B cell (primary cell): ENCODE measurements around the gene MAP1LC3B2. TPM values are rescaled to one million over a fixed set of nuclear protein-coding genes. Genes with fewer than 3 reads are reported as not detected.

Source experiments
- ATAC-seq: fragments of 200-7000 bp; cut with Tn5 transposase; one replicate; pipeline ENCODE4 v1.10.0; 2021; ENCODE audit warnings: low read depth, mild to moderate bottlenecking, moderate number of reproducible peaks, moderate library complexity
- CTCF ChIA-PET: fragments of 350-600 bp; sonication (Branson Sonifier 250); formaldehyde crosslinking; loops from one replicate; lab custom pipeline; 2021; ENCODE audit warnings: antibody characterized with exemption, inconsistent platforms; lab: Charles Lee
- POLR2A ChIA-PET: fragments of 350-600 bp; sonication (Branson Sonifier 250); formaldehyde crosslinking; loops from one replicate; lab custom pipeline; 2021; ENCODE audit warnings: antibody characterized with exemption; lab: Charles Lee
- DNase-seq: peaks from one replicate; pipeline ENCODE4 v3.0.0; 2013
- H2AFZ ChIP-seq: 2 replicates; pipeline ENCODE4 v1.6.1; 2012; ENCODE audit warnings: mild to moderate bottlenecking, low read depth, low read length; ENCODE audit not compliant: insufficient read depth, poor library complexity, severe bottlenecking
- H3K27ac ChIP-seq, 2 donors: 1 replicate in 1 of 2; 2 replicates in 1 of 2; pipeline ENCODE4 v1.5.1; 2012 to 2013; ENCODE audit warnings: low read length in 2 of 2, mild to moderate bottlenecking in 2 of 2, moderate library complexity in 1 of 2
- H3K27me3 ChIP-seq, 4 experiments: fragments of 200-600 bp in 1 of 4; sonication (generic) in 1 of 4; replicated peaks in 1 of 4; 1 replicate in 2 of 4; 2 replicates in 2 of 4; pipeline versions ENCODE4 v1.6.1 to v1.7.0; 2013 to 2016; ENCODE audit warnings: low read length in 3 of 4, mild to moderate bottlenecking in 2 of 4, mixed read lengths in 1 of 4, moderate library complexity in 1 of 4; ENCODE audit not compliant: insufficient read depth in 4 of 4, control insufficient read depth in 3 of 4; ENCODE audit errors: control extremely low read depth in 1 of 4
- H3K36me3 ChIP-seq, 2 experiments: replicated peaks in 1 of 2; 1 replicate in 1 of 2; 2 replicates in 1 of 2; pipeline versions ENCODE4 v1.6.1 to v1.7.1; 2013; ENCODE audit warnings: low read length in 1 of 2; ENCODE audit not compliant: insufficient read depth in 2 of 2, control insufficient read depth in 1 of 2; ENCODE audit errors: control extremely low read depth in 1 of 2, extremely low read depth in 1 of 2
- H3K4me1 ChIP-seq, 2 donors: fragments of 200-600 bp in 1 of 2; sonication (generic) in 1 of 2; 1 replicate in 1 of 2; 2 replicates in 1 of 2; pipeline versions ENCODE4 v1.5.1 to v1.6.1; 2013 to 2017; ENCODE audit warnings: low read length in 2 of 2; ENCODE audit not compliant: control insufficient read depth in 2 of 2, insufficient read depth in 2 of 2
- H3K4me2 ChIP-seq: replicated peaks from 2 replicates; pipeline ENCODE3; 2012; ENCODE audit warnings: mild to moderate bottlenecking, low read depth, low read length; ENCODE audit not compliant: poor library complexity, severe bottlenecking
- H3K4me3 ChIP-seq, 5 experiments: fragments of 200-600 bp in 1 of 5; sonication (generic) in 1 of 5; 1 replicate in 3 of 5; 2 replicates in 2 of 5; pipeline versions ENCODE4 v1.5.1 to v1.7.0; 2011 to 2016; ENCODE audit warnings: low read length in 4 of 5, mild to moderate bottlenecking in 4 of 5, low read depth in 2 of 5, control low read depth in 1 of 5, moderate library complexity in 1 of 5; ENCODE audit not compliant: insufficient read depth in 1 of 5; ENCODE audit errors: control extremely low read depth in 1 of 5, extremely low read depth in 1 of 5
- H3K79me2 ChIP-seq: fragments of 200-600 bp; sonication (generic); one replicate; pipeline ENCODE4 v1.6.0; 2016; ENCODE audit warnings: low read length; ENCODE audit not compliant: control insufficient read depth, insufficient read depth
- H3K9ac ChIP-seq: fragments of 200-600 bp; sonication (generic); 2 replicates; pipeline ENCODE4 v1.6.1; 2017; ENCODE audit warnings: mild to moderate bottlenecking, low read length, moderate library complexity
- H3K9me3 ChIP-seq, 3 donors: one replicate each; pipeline versions ENCODE4 v1.6.1 to v1.7.1; 2013; ENCODE audit warnings: low read length in 2 of 3; ENCODE audit not compliant: control insufficient read depth in 2 of 3, insufficient read depth in 1 of 3; ENCODE audit errors: control extremely low read depth in 1 of 3
- H4K20me1 ChIP-seq: 2 replicates; pipeline ENCODE4 v1.6.0; 2012; ENCODE audit warnings: mild to moderate bottlenecking, low read length; ENCODE audit not compliant: insufficient read depth, control insufficient read depth, poor library complexity, severe bottlenecking
- H3K27ac Mint-ChIP-seq: one replicate; pipeline ENCODE4 v1.8.0; 2021; ENCODE audit warnings: mixed read lengths
- H3K27me3 Mint-ChIP-seq: one replicate; pipeline ENCODE4 v1.8.0; 2021; ENCODE audit warnings: mixed read lengths
- H3K4me1 Mint-ChIP-seq: one replicate; pipeline ENCODE4 v1.8.0; 2021; ENCODE audit warnings: mixed read lengths
- H3K4me3 Mint-ChIP-seq: one replicate; pipeline ENCODE4 v1.8.0; 2021; ENCODE audit warnings: mixed read lengths
- H3K9me3 Mint-ChIP-seq: one replicate; pipeline ENCODE4 v1.8.0; 2022; ENCODE audit warnings: mixed read lengths; ENCODE audit not compliant: insufficient read depth
- CTCF ChIP-seq: fragments of 200-600 bp; IDR thresholded peaks from one replicate; pipeline ENCODE4 v1.8.0; 2022; ENCODE audit warnings: antibody characterized with exemption, mild to moderate bottlenecking
- EZH2 ChIP-seq: IDR thresholded peaks from 2 replicates; pipeline ENCODE4 v1.6.1; 2012; ENCODE audit warnings: borderline replicate concordance, low read depth, mild to moderate bottlenecking, moderate library complexity, low read length; ENCODE audit not compliant: insufficient read depth, poor library complexity, severe bottlenecking
- WGBS: methylation state at CpG from one replicate; pipeline ENCODE4 v1.1.5; 2013; ENCODE audit warnings: missing lambda C conversion rate; ENCODE audit not compliant: insufficient coverage; 5-methylcytosine and 5-hydroxymethylcytosine counted together
- intact Hi-C: fragments of 100-400 bp; cut with micrococcal nuclease; formaldehyde crosslinking; loops from one replicate; pipeline ENCODE4 v1.10.0; 2022
- polyA plus RNA-seq: library from polyadenylated mRNA; depleted of rRNA; stranded (reverse); fragments of >200 nt; gene quantifications from 2 replicates; pipeline ENCODE4 v1.2.3, GENCODE V29; 2012
- total RNA-seq, 2 donors: library from RNA; stranded (reverse); fragments of 120-200 nt in 1 of 2; gene quantifications; 1 replicate in 1 of 2; 2 replicates in 1 of 2; pipeline versions ENCODE4 v1.2.3 to v1.2.4, GENCODE V29; 2013 to 2022

MAP1LC3B2 gene
- total and polyA plus RNA-seq, 2 donors (not counting 1 experiment from before 2014, with no cell fraction given), result 0.28 to 1.0 TPM

DNA sequence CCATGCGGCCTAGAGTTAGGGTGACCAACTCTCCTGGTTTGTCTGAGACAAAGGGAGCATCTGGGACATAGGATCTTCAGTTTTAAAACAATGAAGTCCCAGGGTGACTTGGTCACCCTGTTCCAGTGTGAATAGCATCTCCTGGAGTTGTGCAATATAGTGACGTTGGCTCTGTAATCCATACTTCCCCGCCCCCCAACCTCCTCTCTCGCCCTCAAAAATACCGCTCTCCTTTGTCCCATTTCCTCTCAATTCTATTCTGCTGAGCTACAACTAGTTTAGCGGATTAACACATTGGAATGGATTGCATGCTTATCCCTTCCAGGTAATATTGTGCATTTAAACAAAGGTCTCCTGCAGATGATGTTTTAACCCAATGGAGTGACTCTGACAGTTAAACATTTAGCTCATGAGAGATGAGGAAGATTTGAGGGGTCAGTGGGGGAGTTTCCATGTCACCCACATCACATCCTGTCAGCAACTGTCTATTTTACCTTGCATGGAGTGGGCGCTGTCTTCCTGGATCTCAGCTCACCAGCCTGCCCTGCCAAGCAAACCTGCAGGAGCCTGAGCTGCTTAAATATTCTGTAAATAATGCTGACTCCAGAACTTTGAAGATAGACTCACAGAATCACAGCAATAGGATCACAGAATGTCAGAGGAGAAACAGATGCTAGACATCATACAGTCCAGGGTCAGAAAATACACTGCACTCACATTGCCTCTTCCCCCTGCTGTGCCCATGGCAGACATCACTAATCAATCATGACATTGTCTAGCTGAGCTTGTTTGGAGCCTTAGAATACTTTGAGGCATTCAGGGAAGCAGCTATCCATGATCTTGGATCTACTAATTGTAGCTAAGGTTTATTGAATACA is 43.0 kb downstream of the MAP1LC3B2 start:
- POLR2A ChIA-PET, result no interaction called here
- Histone ChIP-seq H3K36me3 (no peaks in the 10 kb centered on the region), H3K27me3 (peaks cover 0 to 9% (median 3%) of the 10 kb centered on the region in 4 experiments), H3K27ac (no peak overlapping the region), H3K79me2 (peaks cover 3% of the 10 kb centered on the region), H4K20me1 (no peaks in the 10 kb centered on the region), H3K9me3 (no peaks in the 10 kb centered on the region), H3K9ac (no peak overlapping the region), H2AFZ (no peak overlapping the region), H3K4me2 (no peak overlapping the region), H3K4me1 (peaks cover 14 to 20% of the 10 kb centered on the region in 2 donors), H3K4me3 (no peak overlapping the region)
- intact Hi-C loops, result loop anchor here (2.0 kb wide), 1 partner anchor 603 kb away; no protein-coding TSS in a partner anchor
- DNase-seq, result no peak
- TF ChIP-seq EZH2 (no peak), CTCF (no peak)
- H3K4me3 Mint-ChIP-seq, result no peak overlapping the region
- H3K27me3 Mint-ChIP-seq, result peaks cover 7% of the 10 kb centered on the region
- 100% methylated on average over 7 of the region's 7 CpGs for WGBS
- peaks cover 23% of the 10 kb centered on the region for H3K4me1 Mint-ChIP-seq
- CTCF ChIA-PET, result interaction anchor here (1.0 to 4.5 kb wide), 6 partner anchors 107 to 604 kb away, joined by 3 to 37 read pairs (median 10); no protein-coding TSS in a partner anchor
- no peak overlapping the region for H3K27ac Mint-ChIP-seq
- ATAC-seq, result no peak
- H3K9me3 Mint-ChIP-seq, result no peaks in the 10 kb centered on the region
